Activated CD8-positive, alpha-beta memory T cell treated with anti-CD3 and anti-CD28 coated beads for 36 hours (primary cell): ENCODE results near the gene MGLL. TPM values are rescaled to one million over a fixed set of nuclear protein-coding genes. Genes with fewer than 3 reads are reported as not detected.

Experiments used
- CTCF ChIA-PET: fragments of 350-600 bp; sonication (Branson Sonifier 250); formaldehyde crosslinking; loops from one replicate; lab custom pipeline; 2021; ENCODE audit warnings: antibody characterized with exemption; lab: Charles Lee
- POLR2A ChIA-PET: fragments of 350-600 bp; sonication (Branson Sonifier 250); formaldehyde crosslinking; loops from one replicate; lab custom pipeline; 2021; ENCODE audit warnings: antibody characterized with exemption; lab: Charles Lee
- total RNA-seq, 2 experiments: library from RNA; stranded (reverse); gene quantifications; one replicate each; pipeline ENCODE4 v1.2.3, GENCODE V29; 2021

Gene MGLL
- total RNA-seq, 2 experiments from 2014 or later: 2.2 to 4.9 TPM

DNA sequence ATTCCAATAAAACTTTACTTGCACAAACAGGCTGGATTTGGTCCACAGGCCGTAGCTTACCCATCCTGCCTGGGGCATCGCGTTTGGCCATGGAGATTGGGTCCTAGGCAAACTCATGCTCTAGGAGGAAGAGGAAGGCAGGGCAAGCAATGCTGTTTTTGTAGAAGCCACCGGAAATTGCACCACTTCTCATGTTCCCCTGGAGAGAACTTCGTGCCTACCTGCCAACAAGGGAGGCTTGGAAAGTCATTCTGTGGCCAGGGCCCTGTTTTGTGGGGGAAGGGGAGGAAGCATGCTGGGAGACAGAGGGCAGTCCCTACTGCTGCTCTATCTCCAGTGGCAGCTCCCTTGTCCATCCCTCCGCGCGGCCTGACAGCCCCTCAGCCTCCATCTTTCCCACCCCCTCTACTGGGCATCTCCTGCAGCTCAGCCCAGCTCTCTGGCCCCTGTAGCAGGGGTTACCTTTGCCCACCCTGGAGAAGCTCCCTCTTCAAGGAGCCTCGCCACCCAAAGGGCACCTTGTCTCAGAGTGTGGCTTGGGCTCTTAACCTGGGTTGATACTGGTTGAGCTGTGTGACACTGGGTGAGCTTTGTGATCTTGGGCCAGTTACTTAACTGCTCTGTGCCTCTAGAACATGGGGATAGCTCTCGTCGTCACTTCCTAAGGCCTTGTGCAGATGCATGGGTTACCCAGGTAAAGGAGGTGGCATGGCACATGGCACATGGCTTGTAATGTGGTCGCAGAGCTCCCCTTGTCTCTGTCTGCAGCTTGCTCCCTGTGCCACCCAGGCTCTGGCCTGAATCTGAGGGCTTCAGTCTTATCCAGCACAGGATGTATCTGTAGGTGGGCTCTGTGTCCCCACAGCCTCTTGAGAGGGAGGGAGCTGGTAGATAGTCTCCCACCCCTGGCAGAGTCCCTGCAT, 143.4 kb downstream of the MGLL start:
- POLR2A ChIA-PET: no interaction called here
- CTCF ChIA-PET: interaction anchor here (1.4 kb wide), 1 partner anchor 17 kb away, joined by 3 read pairs; no protein-coding TSS in a partner anchor

DNA sequence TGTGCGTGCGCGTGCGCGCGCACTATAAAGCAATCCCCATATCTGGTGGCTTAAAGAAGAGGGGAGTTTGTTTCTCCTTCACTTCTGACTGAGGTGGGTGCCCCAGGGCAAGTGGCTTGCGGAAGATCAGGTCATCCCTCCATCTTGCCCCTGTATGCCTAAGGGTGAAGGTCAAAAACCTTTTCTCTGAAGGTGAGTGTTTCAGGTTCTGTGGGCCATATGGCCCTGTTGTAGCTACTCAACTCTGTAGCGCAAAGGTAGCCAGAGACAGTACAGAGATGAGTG, 144.1 kb downstream of the MGLL start:
- ChIA-PET POLR2A (no interaction called here), CTCF (no interaction called here)

DNA sequence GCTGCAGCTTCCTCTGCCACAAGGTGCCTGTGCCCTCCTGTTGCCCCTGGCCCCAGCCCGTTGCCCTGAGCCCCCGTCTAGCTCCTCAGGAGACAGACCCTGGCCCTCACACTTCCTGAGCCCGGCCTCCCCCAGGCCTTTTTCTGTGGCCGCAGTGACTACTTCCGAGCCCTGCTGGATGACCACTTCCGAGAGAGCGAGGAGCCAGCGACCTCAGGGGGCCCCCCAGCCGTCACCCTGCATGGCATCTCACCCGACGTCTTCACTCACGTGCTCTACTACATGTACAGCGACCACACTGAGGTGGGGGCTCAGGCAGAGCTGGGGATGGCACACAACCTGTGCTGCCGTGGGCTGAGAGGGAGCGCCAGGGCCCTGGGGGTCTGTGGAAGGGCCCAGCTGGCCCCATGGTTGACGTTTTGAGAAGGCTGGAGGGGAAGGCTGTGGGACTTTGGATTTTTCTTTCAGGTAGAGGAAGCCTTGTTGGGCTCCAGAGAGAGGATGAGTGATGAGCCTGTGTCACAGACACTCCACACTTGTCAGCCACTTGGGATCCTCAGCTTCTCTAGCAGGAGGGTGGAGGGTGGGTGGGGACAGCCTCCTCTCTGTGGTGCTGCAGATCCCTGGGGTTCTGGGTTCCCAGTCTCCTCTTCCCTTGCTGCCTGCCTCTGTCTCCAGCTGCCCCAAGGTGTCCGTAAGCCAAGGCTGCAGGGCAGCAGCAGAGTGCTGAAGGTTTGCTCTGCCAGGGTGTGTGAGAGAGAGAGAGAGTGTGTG, 144.6 kb downstream of the MGLL start:
- CTCF ChIA-PET: no interaction called here
- POLR2A ChIA-PET: no interaction called here

DNA sequence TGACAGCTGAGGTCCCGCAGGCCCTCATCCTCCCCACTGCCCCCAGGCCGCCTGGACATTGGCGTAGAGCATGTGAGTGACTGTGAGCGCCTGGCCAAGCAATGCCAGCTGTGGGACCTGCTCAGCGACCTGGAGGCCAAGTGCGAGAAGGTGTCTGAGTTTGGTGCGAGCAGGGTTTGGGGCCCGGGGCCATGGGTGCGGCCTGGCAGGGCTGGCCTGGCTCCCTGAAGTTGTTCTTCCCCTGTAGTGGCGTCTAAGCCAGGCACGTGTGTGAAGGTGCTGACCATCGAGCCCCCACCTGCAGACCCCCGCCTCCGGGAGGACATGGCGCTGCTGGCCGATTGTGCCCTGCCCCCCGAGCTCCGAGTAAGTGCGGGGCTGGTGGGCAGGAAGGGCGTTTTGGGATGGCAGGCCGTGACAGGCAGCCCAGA, 145.4 kb downstream of the MGLL start:
- ChIA-PET CTCF (no interaction called here), POLR2A (no interaction called here)

DNA sequence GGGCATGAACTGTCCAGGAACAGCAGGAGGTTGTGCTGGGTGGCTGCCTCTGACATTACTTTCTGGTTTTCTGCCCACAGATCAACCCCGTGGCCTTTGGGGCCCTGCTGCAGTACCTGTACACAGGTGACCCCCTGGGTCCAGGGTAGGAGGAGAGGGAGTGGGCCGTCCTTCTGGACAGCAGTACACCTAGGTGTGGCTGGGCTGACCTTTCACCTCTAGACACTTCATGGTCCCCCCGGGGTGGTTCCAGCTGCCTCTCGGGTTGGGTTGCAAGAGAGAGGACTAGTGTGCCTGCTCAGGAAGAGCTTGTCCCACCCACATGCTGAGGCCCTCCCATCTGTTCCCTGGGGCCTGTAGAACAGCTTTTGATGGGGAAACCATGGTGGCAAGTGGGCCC, 145.9 kb downstream of the MGLL start:
- ChIA-PET POLR2A (no interaction called here), CTCF (no interaction called here)

DNA sequence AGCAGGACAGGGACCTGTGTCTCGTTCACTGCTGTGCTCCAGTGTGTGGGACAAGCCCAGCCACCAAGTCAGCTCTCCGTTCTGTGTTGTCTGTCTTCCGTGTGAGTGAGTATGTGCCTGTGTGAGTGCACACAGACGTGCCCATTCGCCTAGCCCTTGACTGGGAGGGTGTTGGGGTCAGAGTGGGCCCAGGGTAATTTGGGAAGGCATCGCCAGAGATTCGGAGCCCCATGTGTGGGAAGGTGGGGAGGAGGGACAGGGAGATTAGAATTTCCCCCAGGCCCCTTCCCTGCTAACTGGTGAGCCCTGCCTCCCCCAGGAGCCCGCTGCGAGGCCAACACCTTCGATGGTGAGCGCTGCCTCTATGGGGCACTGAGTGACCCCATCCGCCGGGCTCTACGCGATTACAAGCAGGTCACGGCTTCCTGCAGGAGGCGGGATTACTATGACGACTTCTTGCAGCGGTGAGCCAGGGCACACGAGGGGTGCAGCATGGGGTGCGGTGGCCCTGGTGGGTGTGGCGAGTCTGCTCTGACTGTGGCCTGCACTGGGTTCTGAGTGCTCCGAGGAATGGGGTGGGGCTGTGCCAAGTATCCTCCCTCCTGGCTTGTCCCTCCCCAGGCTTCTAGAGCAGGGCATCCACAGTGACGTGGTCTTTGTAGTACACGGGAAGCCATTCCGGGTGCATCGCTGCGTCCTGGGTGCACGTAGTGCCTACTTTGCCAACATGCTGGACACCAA, 146.5 kb downstream of the MGLL start:
- ChIA-PET POLR2A (no interaction called here), CTCF (no interaction called here)

DNA sequence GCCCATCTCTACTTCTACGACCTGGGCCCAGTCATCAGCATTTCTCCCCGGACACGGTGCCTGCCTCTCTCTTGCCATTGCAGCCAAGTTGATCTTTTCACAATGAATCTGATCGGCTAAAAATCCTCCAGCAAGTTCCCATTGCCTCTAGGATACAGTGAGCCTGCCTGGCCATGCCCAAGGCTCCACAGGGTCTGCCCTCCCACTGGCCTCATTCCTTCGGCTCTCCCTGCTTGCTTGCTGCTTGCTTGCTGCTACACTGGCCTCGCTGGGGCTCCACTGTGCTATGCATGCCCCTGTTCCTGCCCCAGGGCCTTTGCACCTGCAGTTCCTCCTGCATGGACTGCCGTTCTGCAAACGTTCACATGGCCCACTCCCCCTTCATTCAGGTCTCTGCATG, 147.5 kb downstream of the MGLL start:
- POLR2A ChIA-PET: no interaction called here
- CTCF ChIA-PET: no interaction called here

DNA sequence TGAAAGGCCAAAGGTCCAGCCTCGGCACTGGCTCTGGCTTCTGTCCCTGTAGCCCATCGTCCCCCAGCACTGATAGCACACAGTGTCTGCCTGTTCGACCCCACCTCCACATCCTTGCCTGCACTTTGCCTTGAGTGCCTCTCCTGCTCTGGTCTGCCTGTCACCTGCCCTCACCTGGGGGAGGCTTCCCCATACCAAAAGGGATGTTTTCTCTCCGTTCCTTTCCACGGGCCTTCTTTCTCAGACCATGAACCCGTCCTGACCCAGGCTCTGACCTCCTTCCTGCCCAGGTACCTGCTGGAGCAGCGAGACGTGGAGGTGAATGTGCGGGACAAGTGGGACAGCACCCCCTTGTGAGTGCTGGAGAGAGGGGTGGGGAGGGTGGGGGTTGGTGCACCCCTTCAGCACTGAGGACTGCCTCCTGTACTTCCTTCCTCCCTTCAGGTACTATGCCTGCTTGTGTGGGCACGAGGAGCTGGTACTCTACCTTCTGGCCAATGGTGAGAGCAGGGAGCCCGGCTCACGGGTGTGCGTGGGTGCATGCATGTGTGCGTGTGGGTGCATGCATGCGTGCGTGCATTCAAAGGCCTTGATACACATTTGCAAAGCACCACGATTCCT, 148.1 kb downstream of the MGLL start:
- CTCF ChIA-PET: no interaction called here
- POLR2A ChIA-PET: no interaction called here

DNA sequence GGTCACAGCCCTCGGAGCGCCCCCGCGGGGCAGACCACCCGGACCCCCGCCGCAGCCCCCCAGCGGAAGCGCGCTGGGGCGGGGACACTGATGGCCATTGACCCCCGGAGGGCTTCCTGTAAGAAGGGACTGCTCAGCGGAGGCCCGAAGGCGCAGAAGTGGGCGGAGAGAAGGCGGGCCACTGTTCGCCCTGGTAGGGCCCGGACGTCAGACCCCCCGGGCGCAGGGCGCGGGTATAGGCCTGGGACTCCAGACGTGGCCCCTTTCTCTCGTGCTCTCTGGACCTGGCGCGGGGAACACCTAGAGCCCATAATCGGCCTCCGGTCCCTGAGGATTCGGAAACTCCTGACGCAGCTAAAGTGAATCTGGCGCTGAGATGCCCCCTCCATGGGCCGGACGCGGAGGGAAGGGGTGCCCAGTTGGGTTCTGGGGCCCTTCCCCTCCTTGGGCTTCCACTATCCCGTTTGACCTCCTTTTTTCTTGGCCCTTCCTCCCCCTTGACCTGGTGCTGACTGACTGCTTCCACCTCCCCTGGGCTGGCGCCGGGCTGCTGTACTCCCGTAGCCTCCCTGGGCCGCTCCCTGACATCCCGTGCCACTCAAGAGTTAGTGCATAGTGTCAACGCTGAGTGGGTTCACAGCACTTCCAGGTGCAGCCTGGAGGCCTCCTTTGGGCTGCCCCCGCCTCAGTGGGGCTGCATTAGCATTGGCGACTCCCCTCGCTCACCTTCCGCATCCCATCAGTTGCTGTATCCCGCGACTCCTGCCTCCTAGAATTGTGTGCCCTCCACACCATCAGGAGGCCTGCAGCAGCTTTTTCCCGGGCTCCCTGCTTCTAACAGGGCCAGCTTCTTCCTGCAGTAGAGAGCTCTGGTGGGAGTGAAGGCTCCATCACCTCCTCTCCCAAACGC, 148.9 kb downstream of the MGLL start:
- POLR2A ChIA-PET: interaction anchor here (0.9 kb wide), 1 partner anchor 23 kb away, joined by 3 read pairs; no protein-coding TSS in a partner anchor

DNA sequence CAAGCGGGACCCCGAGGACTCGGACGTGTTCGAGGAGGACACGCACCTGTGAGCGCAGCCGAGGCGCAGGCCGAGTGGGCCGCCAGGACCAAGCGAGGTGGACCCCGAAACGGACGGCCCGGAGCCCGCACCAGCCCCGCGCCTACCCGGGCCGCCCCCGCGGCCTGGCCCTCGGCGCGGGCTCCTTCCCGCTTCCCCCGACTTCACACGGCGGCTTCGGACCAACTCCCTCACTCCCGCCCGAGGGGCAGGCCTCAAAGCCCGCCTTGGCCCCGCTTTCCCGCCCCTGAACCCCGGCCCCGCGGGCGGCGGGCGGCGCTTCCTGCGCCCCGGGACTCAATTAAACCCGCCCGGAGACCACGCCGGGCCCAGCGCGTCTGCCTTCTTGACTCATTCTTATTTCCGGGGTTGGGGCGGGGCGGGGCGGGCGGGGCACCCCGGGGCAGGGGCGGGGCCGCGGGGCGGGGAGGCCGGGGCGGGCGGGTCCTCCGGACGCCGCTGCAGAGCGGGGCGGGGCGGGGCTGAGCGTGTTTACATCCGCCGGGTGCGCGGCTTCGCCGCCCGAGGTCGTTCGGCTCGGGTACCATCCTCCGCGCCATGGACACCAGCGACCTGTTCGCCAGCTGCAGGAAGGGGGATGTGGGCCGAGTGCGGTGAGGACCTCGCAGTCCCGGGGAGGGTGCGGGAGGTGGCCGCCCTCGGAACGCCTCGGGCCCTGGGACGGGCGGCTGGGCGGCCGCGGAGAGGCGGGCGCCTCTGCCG, 149.7 kb downstream of the MGLL start, which contains the start of gene ABTB1:
TSS of gene ABTB1 (plus strand) at position 524 of the 762 bp plus-strand sequence. CDS start at position 598, 74 bp downstream.
- CTCF ChIA-PET: no interaction called here
- POLR2A ChIA-PET: interaction anchor here (0.6 to 0.9 kb wide), 4 partner anchors 9 to 837 kb away, joined by 3 to 4 read pairs (median 4); partner anchors contain the start of gene MCM2

More for the DNA sequence above, 148.9 kb downstream of the MGLL start:
- CTCF ChIA-PET: no interaction called here

DNA sequence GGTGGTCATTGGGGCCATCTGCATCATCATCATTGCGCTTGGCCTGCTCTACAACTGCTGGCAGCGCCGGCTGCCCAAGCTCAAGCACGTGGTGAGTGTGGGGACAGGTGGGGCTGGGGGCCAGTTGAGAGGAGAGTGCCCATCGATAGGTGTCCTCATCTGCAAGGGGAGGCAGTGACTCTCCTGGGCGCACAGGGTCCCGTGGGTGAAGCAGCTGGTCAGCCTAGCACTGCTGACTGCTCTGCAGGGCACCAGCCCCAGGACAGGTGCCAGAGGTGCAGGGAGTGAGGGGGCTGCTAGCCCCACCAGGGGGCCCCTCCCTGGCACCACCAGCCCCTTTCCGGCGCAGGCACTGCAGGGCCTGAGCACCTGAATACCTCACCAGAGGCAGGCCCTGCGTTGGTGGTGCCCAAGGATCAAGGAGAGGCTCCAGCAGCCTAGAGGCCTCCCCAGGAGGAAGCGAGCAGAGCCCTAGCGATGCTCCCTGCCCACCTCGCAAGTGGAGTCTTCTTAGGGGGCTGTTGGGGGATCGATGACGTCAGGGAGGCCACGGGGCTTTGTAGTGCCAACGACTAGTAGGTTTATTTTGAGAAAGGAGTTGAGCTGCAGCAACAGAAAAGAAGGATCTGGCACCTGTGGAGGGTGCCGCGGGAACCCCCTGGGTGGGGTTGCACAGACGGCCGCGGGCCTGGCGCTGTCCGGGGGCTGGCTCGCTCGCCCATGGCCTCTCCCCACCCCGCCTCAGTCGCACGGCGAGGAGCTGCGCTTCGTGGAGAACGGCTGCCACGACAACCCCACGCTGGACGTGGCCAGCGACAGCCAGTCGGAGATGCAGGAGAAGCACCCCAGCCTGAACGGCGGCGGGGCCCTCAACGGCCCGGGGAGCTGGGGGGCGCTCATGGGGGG, 150.5 kb downstream of the MGLL start:
- ChIA-PET POLR2A (interaction anchor here (0.6 to 0.9 kb wide), 3 partner anchors 10 to 836 kb away, joined by 3 to 4 read pairs (median 4); partner anchors contain the start of gene MCM2), CTCF (interaction anchor here (0.6 kb wide), 1 partner anchor 19 kb away, joined by 3 read pairs; no protein-coding TSS in a partner anchor)

DNA sequence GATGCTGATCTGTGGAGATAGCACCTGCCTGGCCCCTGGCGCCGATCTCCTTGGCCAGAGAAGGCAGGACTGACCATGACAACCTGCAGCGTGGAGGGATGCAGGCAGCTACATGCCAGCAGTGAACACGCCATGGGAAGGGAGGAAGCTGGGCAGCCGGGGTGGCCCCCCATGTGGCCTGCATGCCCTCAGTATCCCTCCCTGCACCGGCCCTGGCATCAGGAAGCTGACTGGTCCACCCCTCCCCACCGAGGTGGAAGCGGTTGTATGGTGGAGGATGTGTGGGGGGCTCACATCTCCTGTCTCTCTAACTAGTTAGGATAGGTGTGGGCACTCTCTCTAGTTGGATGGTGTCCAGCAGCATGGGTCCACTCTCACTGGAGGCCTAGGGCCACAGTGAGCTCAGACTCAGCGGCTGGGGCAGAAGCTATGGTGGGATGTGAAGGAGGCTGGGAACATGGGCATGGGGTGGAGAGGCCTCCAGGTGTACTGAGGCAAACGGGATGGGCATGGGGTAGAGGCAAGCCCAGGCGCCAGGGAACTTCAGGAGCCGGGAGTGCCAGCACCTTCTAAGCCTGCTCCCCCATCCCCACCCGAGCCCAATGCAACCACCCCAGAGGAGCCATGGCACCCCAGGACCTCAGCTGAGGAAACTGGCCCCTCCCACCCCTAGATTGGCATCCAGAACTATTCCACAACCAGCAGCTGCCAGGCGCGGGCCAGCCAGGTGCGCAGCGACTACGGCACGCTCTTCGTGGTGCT, 151.4 kb downstream of the MGLL start:
- CTCF ChIA-PET: no interaction called here

DNA sequence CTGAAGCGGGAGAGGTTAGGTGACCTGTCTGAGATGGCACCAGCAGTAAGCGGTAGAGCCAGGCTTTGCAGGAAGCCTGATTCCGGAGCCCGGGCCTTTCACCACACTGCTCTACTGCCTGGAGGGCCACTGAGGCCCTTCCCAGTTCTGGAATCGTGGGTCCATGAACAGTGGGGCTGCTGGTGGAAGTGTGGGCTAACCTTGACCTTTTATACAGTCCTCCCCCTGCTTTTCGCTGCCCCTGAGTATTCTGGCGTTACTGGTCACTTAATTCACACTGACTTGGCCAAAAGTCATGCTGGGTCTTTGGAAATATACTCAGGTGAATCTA, 152.1 kb downstream of the MGLL start:
- ChIA-PET CTCF (no interaction called here), POLR2A (no interaction called here)

More for the DNA sequence above, 151.4 kb downstream of the MGLL start:
- POLR2A ChIA-PET: no interaction called here

DNA sequence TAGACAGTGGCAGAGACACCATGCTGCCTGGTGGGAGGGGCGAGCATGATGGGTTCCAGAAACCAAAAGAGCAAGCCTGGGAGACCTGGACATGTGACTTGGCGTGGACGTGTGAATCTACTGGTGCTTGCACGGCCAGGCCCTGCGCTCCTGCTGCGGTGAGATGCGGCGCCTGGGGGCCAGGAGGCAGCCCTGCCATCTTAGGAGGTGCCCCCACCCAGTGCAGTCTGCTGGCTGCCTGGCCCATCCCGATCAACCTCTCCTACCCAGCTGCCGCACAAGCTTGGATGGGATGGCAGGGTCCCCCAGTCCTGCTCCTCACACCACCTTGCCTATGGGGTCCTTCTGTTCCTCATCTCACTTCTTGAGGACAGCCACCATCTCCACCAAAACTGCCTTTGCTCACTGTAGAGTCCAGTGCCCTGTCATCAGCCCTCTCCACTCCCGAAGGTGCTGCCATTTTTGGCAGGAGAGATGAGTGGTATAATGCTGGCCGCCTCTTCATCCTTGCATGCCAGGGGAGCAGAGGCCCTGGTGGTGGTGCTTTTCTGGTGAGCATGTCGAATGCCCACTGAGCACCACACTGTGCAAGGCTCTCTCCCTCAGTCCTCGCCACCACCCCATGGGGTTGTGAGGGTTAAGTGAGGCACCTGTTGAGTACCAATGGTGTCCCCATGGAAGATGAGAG, 152.6 kb downstream of the MGLL start:
- ChIA-PET CTCF (no interaction called here), POLR2A (no interaction called here)

DNA sequence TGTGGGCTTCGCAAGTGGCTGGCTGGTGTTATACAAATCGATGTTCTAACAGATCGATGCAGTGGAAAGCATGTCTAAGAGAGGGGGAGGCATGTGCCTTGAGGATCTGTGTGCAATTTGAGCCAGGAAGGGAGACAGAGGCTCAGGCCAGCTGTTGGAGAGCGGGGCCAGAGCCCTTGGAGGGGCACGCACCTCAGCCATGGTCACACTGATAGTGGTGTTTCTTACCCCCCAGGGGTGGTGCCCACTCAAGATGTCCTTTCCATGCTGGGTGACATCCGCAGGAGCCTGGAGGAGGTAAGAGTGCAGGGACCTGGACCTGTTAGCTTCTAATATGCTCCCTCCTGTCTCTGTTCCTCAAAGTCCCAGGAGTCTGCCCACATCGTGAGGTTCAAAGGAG, 153.4 kb downstream of the MGLL start:
- CTCF ChIA-PET: no interaction called here
- POLR2A ChIA-PET: no interaction called here
